ENCODE data around the gene CD276. TPM values are rescaled to one million over a fixed set of nuclear protein-coding genes. Genes with fewer than 3 reads are reported as not detected.
A peak's percentile ranks its signal among the peaks of the same experiment; 100 is the strongest.

The CD276 gene
- total RNA-seq, 1 experiment from 2014 or later, result 133 TPM

DNA sequence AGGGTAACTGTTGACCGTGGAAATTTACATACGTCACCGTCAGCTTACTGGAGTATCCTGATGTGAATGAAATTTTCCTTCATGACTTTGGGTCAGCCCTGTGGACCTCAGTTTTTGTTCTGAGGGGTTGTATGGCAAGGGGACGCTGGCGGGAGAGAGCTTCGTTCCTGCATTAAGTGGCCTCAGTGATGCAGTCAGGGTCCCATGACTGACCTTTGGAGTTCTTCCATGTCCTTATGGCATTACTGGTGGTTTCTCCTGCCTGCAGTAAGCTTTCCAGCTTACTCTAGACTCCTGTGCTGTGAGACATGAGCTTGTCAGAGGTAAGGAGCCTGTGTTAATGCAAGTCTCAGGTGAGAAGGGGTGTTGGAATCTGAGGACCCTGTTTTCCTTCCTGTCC is 1.8 kb downstream of the CD276 start:
- no peak overlapping the region for H4K5ac ChIP-seq (ENCODE audit: insufficient read length, low read depth, low read length)

More for the DNA sequence above, 1.8 kb downstream of the CD276 start:
- Mint-ChIP-seq H3K4me1 (peaks cover 28 to 37% of the 10 kb centered on the region in 2 experiments), H3K27ac (no peak overlapping the region), H3K36me3 (ENCODE audit: insufficient read depth in 1 of 3, low read depth in 3 of 3) (peaks cover 0 to 1% (median 0%) of the 10 kb centered on the region in 3 experiments; a peak in 3 of 7 replicates), H3K9me3 (no peaks in the 10 kb centered on the region), H3K27me3 (ENCODE audit: low read depth) (no peaks in the 10 kb centered on the region; the same call in 1 of the 2 replicates), H3K4me3 (peak overlapping the region; percentile 82 to 90)
- Histone ChIP-seq H3K4me2 (ENCODE audit: insufficient read depth, insufficient read length, low read length) (peak overlapping the region; percentile 67), H4K20me1 (ENCODE audit: control insufficient read depth, insufficient read depth, insufficient read length) (no peaks in the 10 kb centered on the region), H2BK5ac (ENCODE audit: insufficient read length, low read length) (no peak overlapping the region), H2BK12ac (ENCODE audit: insufficient read length, low read depth, low read length) (no peak overlapping the region), H3T11ph (ENCODE audit: low read length) (no peak overlapping the region), H3K9me3 (ENCODE audit: control insufficient read depth, low read depth, low read length) (no peaks in the 10 kb centered on the region), H3K4ac (ENCODE audit: low read depth, low read length) (no peak overlapping the region), H3K18ac (ENCODE audit: insufficient read length, low read depth, low read length) (no peak overlapping the region), H2BK15ac (ENCODE audit: low read depth, low read length) (no peak overlapping the region), H3K14ac (ENCODE audit: insufficient read depth, low read length) (no peak overlapping the region), H4K8ac (replicated peaks; ENCODE audit: insufficient read length, low read depth, low read length) (no peak overlapping the region), H2AFZ (ENCODE audit: low read length) (no peak overlapping the region), H3K79me2 (ENCODE audit: insufficient read depth, low read length) (peaks cover 29% of the 10 kb centered on the region; the same call in 1 of the 2 replicates), H3K27me3 (ENCODE audit: insufficient read depth, low read length) (no peaks in the 10 kb centered on the region), H2AK5ac (ENCODE audit: insufficient read length, low read length) (no peak overlapping the region), H2BK120ac (ENCODE audit: low read depth, low read length, poor library complexity, severe bottlenecking) (no peak overlapping the region), H3K9ac (ENCODE audit: extremely low read depth, insufficient read length, low read length) (no peak overlapping the region), H4K91ac (ENCODE audit: insufficient read length, low read depth, low read length) (no peak overlapping the region), H3K27ac (ENCODE audit: insufficient read length, low read depth, low read length) (no peak overlapping the region), H3K23ac (ENCODE audit: insufficient read length, low read depth, low read length) (no peak overlapping the region), H3K79me1 (ENCODE audit: insufficient read depth, low read depth, low read length, poor library complexity, severe bottlenecking) (peaks cover 3% of the 10 kb centered on the region), H3K56ac (ENCODE audit: insufficient read length, low read depth, low read length) (no peak overlapping the region), H2BK20ac (ENCODE audit: low read depth, low read length, poor library complexity, severe bottlenecking) (no peak overlapping the region), H3K23me2 (ENCODE audit: insufficient read length, low read depth, low read length, poor library complexity, severe bottlenecking) (peaks cover 11% of the 10 kb centered on the region), H3K4me1 (ENCODE audit: insufficient read depth, low read length) (no peaks in the 10 kb centered on the region)
- no peak for DNase-seq
- TF ChIP-seq, protein P1, sequence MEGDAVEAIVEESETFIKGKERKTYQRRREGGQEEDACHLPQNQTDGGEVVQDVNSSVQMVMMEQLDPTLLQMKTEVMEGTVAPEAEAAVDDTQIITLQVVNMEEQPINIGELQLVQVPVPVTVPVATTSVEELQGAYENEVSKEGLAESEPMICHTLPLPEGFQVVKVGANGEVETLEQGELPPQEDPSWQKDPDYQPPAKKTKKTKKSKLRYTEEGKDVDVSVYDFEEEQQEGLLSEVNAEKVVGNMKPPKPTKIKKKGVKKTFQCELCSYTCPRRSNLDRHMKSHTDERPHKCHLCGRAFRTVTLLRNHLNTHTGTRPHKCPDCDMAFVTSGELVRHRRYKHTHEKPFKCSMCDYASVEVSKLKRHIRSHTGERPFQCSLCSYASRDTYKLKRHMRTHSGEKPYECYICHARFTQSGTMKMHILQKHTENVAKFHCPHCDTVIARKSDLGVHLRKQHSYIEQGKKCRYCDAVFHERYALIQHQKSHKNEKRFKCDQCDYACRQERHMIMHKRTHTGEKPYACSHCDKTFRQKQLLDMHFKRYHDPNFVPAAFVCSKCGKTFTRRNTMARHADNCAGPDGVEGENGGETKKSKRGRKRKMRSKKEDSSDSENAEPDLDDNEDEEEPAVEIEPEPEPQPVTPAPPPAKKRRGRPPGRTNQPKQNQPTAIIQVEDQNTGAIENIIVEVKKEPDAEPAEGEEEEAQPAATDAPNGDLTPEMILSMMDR (conservative IDR thresholded peaks at IDR 0.05), result no peak
- no CpG with 5 or more reads among the region's 6 CpGs for WGBS (ENCODE audit: extremely low coverage, insufficient read length, low lambda C conversion rate)
